IMR-90 (cell line): ENCODE measurements around the gene LOX. TPM values are rescaled to one million over a fixed set of nuclear protein-coding genes. Genes with fewer than 3 reads are reported as not detected.

Experiments used
- ATAC-seq: fragments of 200-7000 bp; cut with Tn5 transposase; 2 replicates; pipeline ENCODE4 v1.9.1; 2020; ENCODE audit warnings: low read depth, mild to moderate bottlenecking, moderate library complexity
- BruUV-seq: library from RNA; stranded (reverse); fragments of 400-500 nt; replicated peaks from 2 replicates; lab custom pipeline; 2021; lab: Mats Ljungman, UMichigan
- CTCF ChIA-PET: fragments of 300-600 bp; formaldehyde crosslinking; extraction: SDS; loops from one replicate; lab custom pipeline; 2021; ENCODE audit warnings: antibody characterized with exemption; lab: Yijun Ruan, JAX
- POLR2A ChIA-PET: fragments of 300-600 bp; sonication (Branson Sonifier 250); formaldehyde crosslinking; loops from one replicate; lab custom pipeline; 2022; ENCODE audit warnings: antibody characterized with exemption; ENCODE audit not compliant: unreplicated experiment; lab: Charles Lee
- DNase-seq: peaks from one replicate; pipeline ENCODE4 v3.0.0; 2013
- H2AFZ ChIP-seq: replicated peaks from 2 replicates; pipeline ENCODE3; 2013; ENCODE audit warnings: low read length, mild to moderate bottlenecking; ENCODE audit not compliant: poor library complexity
- H2AK5ac ChIP-seq: 2 replicates; pipeline ENCODE4 v1.6.1; 2013; ENCODE audit warnings: low read depth, low read length, inconsistent platforms
- H2AK9ac ChIP-seq: replicated peaks from 2 replicates; pipeline ENCODE3; 2013; ENCODE audit warnings: mild to moderate bottlenecking, low read depth, low read length, moderate library complexity; ENCODE audit not compliant: poor library complexity
- H2BK120ac ChIP-seq: 2 replicates; pipeline ENCODE4 v1.6.1; 2013; ENCODE audit warnings: low read depth, low read length, inconsistent platforms
- H2BK15ac ChIP-seq: 3 replicates; pipeline ENCODE4 v1.6.1; 2013; ENCODE audit warnings: low read depth, low read length, inconsistent platforms
- H2BK20ac ChIP-seq: 2 replicates; pipeline ENCODE4 v1.6.1; 2013; ENCODE audit warnings: low read depth, mild to moderate bottlenecking, inconsistent platforms, low read length, moderate library complexity
- H2BK5ac ChIP-seq: 2 replicates; pipeline ENCODE4 v1.6.1; 2013; ENCODE audit warnings: mild to moderate bottlenecking, low read depth, low read length, inconsistent platforms; ENCODE audit not compliant: poor library complexity, severe bottlenecking
- H3K14ac ChIP-seq: replicated peaks from 2 replicates; pipeline ENCODE4 v1.6.1; 2013; ENCODE audit warnings: low read depth, low read length, inconsistent platforms
- H3K18ac ChIP-seq: 2 replicates; pipeline ENCODE4 v1.6.1; 2013; ENCODE audit warnings: low read depth, low read length, control low read depth
- H3K23ac ChIP-seq: 2 replicates; pipeline ENCODE4 v1.6.1; 2013; ENCODE audit warnings: low read depth, low read length, inconsistent platforms
- H3K27ac ChIP-seq: 2 replicates; pipeline ENCODE4 v1.5.1; 2013; ENCODE audit warnings: mild to moderate bottlenecking, control low read depth, low read length; ENCODE audit not compliant: insufficient read depth
- H3K27me3 ChIP-seq: 2 replicates; pipeline ENCODE4 v1.6.1; 2013; ENCODE audit warnings: low read length; ENCODE audit not compliant: control insufficient read depth, insufficient read depth
- H3K36me3 ChIP-seq: 2 replicates; pipeline ENCODE4 v1.6.1; 2013; ENCODE audit warnings: low read length, mixed read lengths; ENCODE audit not compliant: control insufficient read depth, insufficient read depth
- H3K4ac ChIP-seq: 2 replicates; pipeline ENCODE4 v1.6.1; 2013; ENCODE audit warnings: low read depth, low read length, inconsistent platforms
- H3K4me1 ChIP-seq: 2 replicates; pipeline ENCODE4 v1.6.1; 2013; ENCODE audit warnings: low read length, mixed read lengths; ENCODE audit not compliant: control insufficient read depth, insufficient read depth
- H3K4me2 ChIP-seq: 2 replicates; pipeline ENCODE4 v1.6.1; 2013; ENCODE audit warnings: low read depth, mild to moderate bottlenecking, control low read depth, low read length, moderate library complexity
- H3K4me3 ChIP-seq: 2 replicates; pipeline ENCODE4 v1.5.1; 2013; ENCODE audit warnings: low read depth, mild to moderate bottlenecking, control low read depth, low read length, moderate library complexity; ENCODE audit not compliant: insufficient read depth
- H3K56ac ChIP-seq: 2 replicates; pipeline ENCODE4 v1.6.1; 2013; ENCODE audit warnings: low read length, inconsistent platforms; ENCODE audit not compliant: insufficient read depth; ENCODE audit errors: extremely low read depth
- H3K79me1 ChIP-seq, 2 experiments: 2 replicates each; pipeline ENCODE4 v1.6.1; 2013; ENCODE audit warnings: low read length in 2 of 2, inconsistent platforms in 1 of 2, low read depth in 1 of 2
- H3K9ac ChIP-seq: 2 replicates; pipeline ENCODE4 v1.6.1; 2013; ENCODE audit warnings: low read depth, low read length, control low read depth
- H3K9me1 ChIP-seq: 2 replicates; pipeline ENCODE4 v1.6.1; 2013; ENCODE audit warnings: low read length, inconsistent platforms; ENCODE audit not compliant: insufficient read depth
- H3K9me3 ChIP-seq: 2 replicates; pipeline ENCODE4 v1.6.1; 2013; ENCODE audit warnings: low read length; ENCODE audit not compliant: control insufficient read depth, insufficient read depth
- H4K20me1 ChIP-seq: 2 replicates; pipeline ENCODE4 v1.6.1; 2013; ENCODE audit warnings: low read length, inconsistent platforms; ENCODE audit not compliant: insufficient read depth
- H4K5ac ChIP-seq: 2 replicates; pipeline ENCODE4 v1.6.1; 2013; ENCODE audit warnings: mild to moderate bottlenecking, low read depth, low read length, control low read depth
- H4K8ac ChIP-seq, 2 experiments: 2 replicates each; pipeline ENCODE4 v1.6.1; 2013; ENCODE audit warnings: low read depth in 2 of 2, low read length in 2 of 2, control low read depth in 1 of 2, inconsistent platforms in 1 of 2
- H4K91ac ChIP-seq: 2 replicates; pipeline ENCODE4 v1.6.1; 2013; ENCODE audit warnings: low read depth, low read length, inconsistent platforms; ENCODE audit not compliant: insufficient read depth
- BHLHE40 ChIP-seq: fragments of 150-350 bp; IDR thresholded peaks from 2 replicates; pipeline ENCODE4 v1.6.1; 2016; ENCODE audit warnings: mild to moderate bottlenecking, low read depth, low read length
- CEBPB ChIP-seq: IDR thresholded peaks from 2 replicates; pipeline ENCODE4 v1.6.1; 2012; ENCODE audit warnings: low read depth, low read length, improper control_type of control experiment
- CHD1 ChIP-seq: IDR thresholded peaks from 2 replicates; pipeline ENCODE4 v1.6.1; 2012; ENCODE audit warnings: low read depth, low read length, improper control_type of control experiment
- FOS ChIP-seq: fragments of 150-350 bp; IDR thresholded peaks from 2 replicates; pipeline ENCODE4 v1.6.1; 2016; ENCODE audit warnings: low read depth, low read length
- MAFK ChIP-seq: IDR thresholded peaks from 2 replicates; pipeline ENCODE4 v1.6.1; 2012; ENCODE audit warnings: low read depth, low read length, improper control_type of control experiment
- MAZ ChIP-seq: IDR thresholded peaks from 2 replicates; pipeline ENCODE4 v1.6.1; 2012; ENCODE audit warnings: low read depth, mild to moderate bottlenecking, low read length, improper control_type of control experiment, moderate library complexity, borderline replicate concordance
- MXI1 ChIP-seq: IDR thresholded peaks from 2 replicates; pipeline ENCODE4 v1.6.1; 2012; ENCODE audit warnings: low read depth, mild to moderate bottlenecking, low read length, moderate library complexity, borderline replicate concordance
- NFE2L2 ChIP-seq: fragments of 150-350 bp; IDR thresholded peaks from 2 replicates; pipeline ENCODE4 v1.6.1; 2016; ENCODE audit warnings: low read depth, mild to moderate bottlenecking, low read length
- POLR2A ChIP-seq: IDR thresholded peaks from 2 replicates; pipeline ENCODE4 v1.6.1; 2012; ENCODE audit warnings: mild to moderate bottlenecking, low read depth, low read length
- RAD21 ChIP-seq: IDR thresholded peaks from 2 replicates; pipeline ENCODE4 v1.6.1; 2012; ENCODE audit warnings: low read length, improper control_type of control experiment
- RCOR1 ChIP-seq: IDR thresholded peaks from 2 replicates; pipeline ENCODE4 v1.6.1; 2012; ENCODE audit warnings: mild to moderate bottlenecking, low read length, improper control_type of control experiment; ENCODE audit not compliant: insufficient replicate concordance
- RFX5 ChIP-seq: IDR thresholded peaks from 2 replicates; pipeline ENCODE4 v1.8.0; 2012; ENCODE audit warnings: low read depth, mild to moderate bottlenecking, low read length, moderate library complexity
- WGBS, 2 experiments: methylation state at CpG; one replicate each; pipeline versions ENCODE4 v1.1.5 to v1.1.7; 2013; ENCODE audit warnings: missing lambda C conversion rate in 2 of 2; ENCODE audit not compliant: insufficient read length in 1 of 2; ENCODE audit errors: extremely low coverage in 2 of 2; 5-methylcytosine and 5-hydroxymethylcytosine counted together
- dilution Hi-C: fragments of 300-500 bp; cut with HindIII; formaldehyde crosslinking; loops from one replicate; pipeline ENCODE4 v1.14.3; 2018; ENCODE audit warnings: low sequenced_read_pairs; ENCODE audit not compliant: unreplicated experiment
- in situ Hi-C: fragments of 300-500 bp; cut with MboI; formaldehyde crosslinking; loops from 3 replicates; pipeline ENCODE4 v1.14.3; 2019; ENCODE audit warnings: low sequenced_read_pairs, inconsistent platforms, mixed read lengths
- intact Hi-C: fragments of 100-400 bp; cut with micrococcal nuclease; formaldehyde crosslinking; loops from 2 replicates; pipeline ENCODE4 v1.10.0; 2022
- polyA plus RNA-seq, 3 experiments: library from polyadenylated mRNA; depleted of rRNA; stranded (reverse); fragments of >200 nt; gene quantifications; 2 replicates each; pipeline ENCODE4 v1.2.3, GENCODE V29; 2012; ENCODE audit warnings: low replicate concordance in 1 of 3
- total RNA-seq: library from RNA; depleted of rRNA; stranded (reverse); fragments of >200 nt; gene quantifications from 2 replicates; pipeline ENCODE4 v1.2.3, GENCODE V29; 2012
- TF ChIP-seq, protein P1 (sequence below): fragments of 150-350 bp; IDR thresholded peaks from 2 replicates; pipeline ENCODE4 v1.6.1; 2016; ENCODE audit warnings: low read depth, mild to moderate bottlenecking, low read length, moderate library complexity, borderline replicate concordance
- TF ChIP-seq, protein P2 (sequence below): conservative IDR thresholded peaks from 2 replicates; pipeline ENCODE4 v1.5.1; 2012; ENCODE audit warnings: mild to moderate bottlenecking, low read depth, low read length, improper control_type of control experiment
- TF ChIP-seq, protein P3 (sequence below): fragments of 150-350 bp; IDR thresholded peaks from 2 replicates; pipeline ENCODE4 v1.6.1; 2017; ENCODE audit warnings: mild to moderate bottlenecking, antibody characterized with exemption, low read length, low read depth

The LOX gene
- total and polyA plus RNA-seq, 2 of the 4 experiments (the other 2 are of a cell fraction): 277 to 662 TPM

DNA sequence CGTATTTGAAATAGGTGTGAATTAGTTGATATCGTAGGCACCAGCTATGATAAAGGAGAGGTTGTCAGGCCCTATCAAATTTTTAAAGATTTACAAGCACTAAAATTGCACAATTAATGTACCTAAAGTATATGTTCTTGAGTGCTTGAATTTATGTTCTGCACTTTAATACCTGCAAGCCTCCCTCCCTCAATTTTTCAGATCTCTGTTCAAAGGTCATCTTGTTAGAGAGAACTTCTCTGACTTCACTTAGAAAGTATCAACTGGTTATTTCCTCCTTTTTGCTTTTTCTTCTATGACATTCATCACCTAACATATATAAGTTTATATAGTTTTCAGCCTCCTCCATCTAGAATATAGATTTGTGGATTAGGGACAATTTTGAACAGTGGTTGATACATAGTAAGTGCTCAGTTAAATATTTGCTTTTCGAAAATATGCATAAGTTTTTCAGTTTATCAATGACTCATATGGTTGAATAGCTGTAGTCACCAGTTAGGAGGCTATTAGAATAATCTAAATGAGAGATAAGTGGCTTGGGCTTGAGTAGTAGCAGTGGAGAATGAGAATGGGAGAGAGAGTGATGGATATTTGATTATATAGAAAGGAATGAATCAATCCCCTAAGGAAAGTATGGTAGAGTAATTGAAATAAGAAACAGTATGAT lies 37.3 kb downstream of the LOX start:
- H4K5ac ChIP-seq: no peak overlapping the region
- H2BK15ac ChIP-seq: no peak overlapping the region
- H3K18ac ChIP-seq: peak overlapping the region; percentile 76; the same call in 1 of the 2 replicates
- H3K27me3 ChIP-seq: no peaks in the 10 kb centered on the region
- H3K36me3 ChIP-seq: no peaks in the 10 kb centered on the region; the same call in 1 of the 2 replicates
- no peak overlapping the region for H2BK5ac ChIP-seq
- H3K9me1 ChIP-seq: peaks cover 2% of the 10 kb centered on the region; the same call in 1 of the 2 replicates
- ATAC-seq (peak; percentile 65), DNase-seq (peak; percentile 29)
- H3K4me3 ChIP-seq: no peak overlapping the region
- no peak overlapping the region for H3K14ac ChIP-seq
- ChIA-PET CTCF (interaction anchor here (1.1 kb wide), 1 partner anchor 22 kb away, joined by 3 read pairs; no protein-coding TSS in a partner anchor), POLR2A (no interaction called here)
- no peak overlapping the region for H4K8ac ChIP-seq
- H3K9me3 ChIP-seq: no peaks in the 10 kb centered on the region
- no peaks in the 10 kb centered on the region; a peak in 1 of 4 replicates for H3K79me1 ChIP-seq
- in situ Hi-C loops: no loop called here
- no peak overlapping the region for H2BK20ac ChIP-seq
- intact Hi-C loops: no loop called here
- no peak overlapping the region for H2AK5ac ChIP-seq
- H3K56ac ChIP-seq: no peak overlapping the region
- H3K27ac ChIP-seq: peak overlapping the region; percentile 65; the same call in 1 of the 2 replicates
- H2BK120ac ChIP-seq: no peak overlapping the region
- dilution Hi-C loops: no loop called here
- no TSS peak for BruUV-seq
- no peak overlapping the region for H3K9ac ChIP-seq
- no peak overlapping the region for H3K4ac ChIP-seq
- no peak overlapping the region for H4K91ac ChIP-seq
- no peaks in the 10 kb centered on the region for H4K20me1 ChIP-seq
- no peak overlapping the region for H2AK9ac ChIP-seq
- peak overlapping the region; percentile 74 for H3K4me2 ChIP-seq
- no peak overlapping the region for H3K23ac ChIP-seq
- H3K4me1 ChIP-seq: peaks cover 2% of the 10 kb centered on the region; the same call in 1 of the 2 replicates
- H2AFZ ChIP-seq: no peak overlapping the region
- no CpG with 5 or more reads among the region's 3 CpGs for WGBS, 2 experiments
- TF ChIP-seq RAD21 (no peak), BHLHE40 (no peak), MAFK (no peak), RCOR1 (no peak), CHD1 (no peak), NFE2L2 (no peak), FOS (no peak), RFX5 (no peak), MAZ (no peak), CEBPB (no peak), MXI1 (no peak), POLR2A (no peak)
- TF ChIP-seq, protein P1, sequence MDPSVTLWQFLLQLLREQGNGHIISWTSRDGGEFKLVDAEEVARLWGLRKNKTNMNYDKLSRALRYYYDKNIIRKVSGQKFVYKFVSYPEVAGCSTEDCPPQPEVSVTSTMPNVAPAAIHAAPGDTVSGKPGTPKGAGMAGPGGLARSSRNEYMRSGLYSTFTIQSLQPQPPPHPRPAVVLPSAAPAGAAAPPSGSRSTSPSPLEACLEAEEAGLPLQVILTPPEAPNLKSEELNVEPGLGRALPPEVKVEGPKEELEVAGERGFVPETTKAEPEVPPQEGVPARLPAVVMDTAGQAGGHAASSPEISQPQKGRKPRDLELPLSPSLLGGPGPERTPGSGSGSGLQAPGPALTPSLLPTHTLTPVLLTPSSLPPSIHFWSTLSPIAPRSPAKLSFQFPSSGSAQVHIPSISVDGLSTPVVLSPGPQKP: no peak
- TF ChIP-seq, protein P2, sequence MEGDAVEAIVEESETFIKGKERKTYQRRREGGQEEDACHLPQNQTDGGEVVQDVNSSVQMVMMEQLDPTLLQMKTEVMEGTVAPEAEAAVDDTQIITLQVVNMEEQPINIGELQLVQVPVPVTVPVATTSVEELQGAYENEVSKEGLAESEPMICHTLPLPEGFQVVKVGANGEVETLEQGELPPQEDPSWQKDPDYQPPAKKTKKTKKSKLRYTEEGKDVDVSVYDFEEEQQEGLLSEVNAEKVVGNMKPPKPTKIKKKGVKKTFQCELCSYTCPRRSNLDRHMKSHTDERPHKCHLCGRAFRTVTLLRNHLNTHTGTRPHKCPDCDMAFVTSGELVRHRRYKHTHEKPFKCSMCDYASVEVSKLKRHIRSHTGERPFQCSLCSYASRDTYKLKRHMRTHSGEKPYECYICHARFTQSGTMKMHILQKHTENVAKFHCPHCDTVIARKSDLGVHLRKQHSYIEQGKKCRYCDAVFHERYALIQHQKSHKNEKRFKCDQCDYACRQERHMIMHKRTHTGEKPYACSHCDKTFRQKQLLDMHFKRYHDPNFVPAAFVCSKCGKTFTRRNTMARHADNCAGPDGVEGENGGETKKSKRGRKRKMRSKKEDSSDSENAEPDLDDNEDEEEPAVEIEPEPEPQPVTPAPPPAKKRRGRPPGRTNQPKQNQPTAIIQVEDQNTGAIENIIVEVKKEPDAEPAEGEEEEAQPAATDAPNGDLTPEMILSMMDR: no peak
- TF ChIP-seq, protein P3, sequence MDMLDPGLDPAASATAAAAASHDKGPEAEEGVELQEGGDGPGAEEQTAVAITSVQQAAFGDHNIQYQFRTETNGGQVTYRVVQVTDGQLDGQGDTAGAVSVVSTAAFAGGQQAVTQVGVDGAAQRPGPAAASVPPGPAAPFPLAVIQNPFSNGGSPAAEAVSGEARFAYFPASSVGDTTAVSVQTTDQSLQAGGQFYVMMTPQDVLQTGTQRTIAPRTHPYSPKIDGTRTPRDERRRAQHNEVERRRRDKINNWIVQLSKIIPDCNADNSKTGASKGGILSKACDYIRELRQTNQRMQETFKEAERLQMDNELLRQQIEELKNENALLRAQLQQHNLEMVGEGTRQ: no peak
